Heart left ventricle (tissue), 13 donors: ENCODE results near the gene MAN2B2.
"Not testable (repeated sequence)": the region's sequence is repeated elsewhere in the genome, so short reads cannot be mapped to it uniquely, and the experiment has no call there.

Experiments used
- POLR2A ChIP-seq, 2 donors: fragments of 450-650 bp; IDR thresholded peaks; one replicate each; pipeline ENCODE4 v1.6.1; 2017; ENCODE audit warnings: antibody characterized with exemption in 2 of 2, mild to moderate bottlenecking in 2 of 2, moderate library complexity in 2 of 2
- TF ChIP-seq, protein P1 (sequence below), 12 donors: fragments of 200-600 bp; sonication (generic) in 4 of 12; IDR thresholded peaks; one replicate each; pipeline versions ENCODE4 v1.5.0 to v1.8.0; 2018 to 2022; ENCODE audit warnings: antibody characterized with exemption in 12 of 12, mild to moderate bottlenecking in 5 of 12
- donor health status: ischemic (EF 13 %, LVEDD 7.1; RV severe dilation, severe dysfunction).
- donor health status: DM: no; HTN: yes; CAD: no.
- donor health status: DM: no; HTN: no; CAD: no.
- donor health status: ischemic (EF 25% LVEDD 6.9; RV normal size, moderate dysfunction).
- donor health status: ischemic (EF 25% LVEDD 5.7; RV mildly dilated, moderate dysfunction).
- donor health status: ischemic (EF 35%, LVEDD 5.7; RV mildly dilated, moderate dysfunction).
- donor health status: nonischemic (EF 11% LVEDD 7.7; RV severe dilation, severe dysfunction).
- donor health status: DM: yes; HTN: yes; CAD: no.
- donor health status: PGD.
- donor health status: ischemic (EF 29% LVEDD 5.4; RV normal size, mild dysfunction).
- donor health status: nonischemic (EF 23%, LVEDD 6.1; RV moderate dilation, normal function).

DNA sequence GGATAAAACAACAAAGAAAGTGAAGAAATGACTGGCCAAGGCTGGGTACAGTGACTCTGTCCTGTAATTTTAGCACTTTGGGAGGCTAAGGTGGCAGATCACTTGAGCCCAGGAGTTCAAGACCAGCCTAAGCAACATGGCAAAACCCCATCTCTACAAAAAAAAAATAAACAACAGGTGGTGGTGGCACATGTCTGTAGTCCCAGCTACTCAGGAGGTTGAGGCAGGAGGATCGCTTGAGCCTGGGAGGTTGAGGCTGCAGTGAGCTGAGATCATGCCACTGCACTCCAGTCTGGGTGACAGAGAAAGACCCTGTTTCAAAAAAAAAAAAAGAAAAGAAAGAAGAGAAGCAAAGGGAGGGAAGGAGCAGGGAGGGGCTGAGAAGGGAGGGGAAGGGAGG is 53.5 kb downstream of the MAN2B2 start:
- not testable (repeated sequence) for TF ChIP-seq POLR2A (IDR thresholded peaks at IDR 0.05)
- TF ChIP-seq, protein P1, sequence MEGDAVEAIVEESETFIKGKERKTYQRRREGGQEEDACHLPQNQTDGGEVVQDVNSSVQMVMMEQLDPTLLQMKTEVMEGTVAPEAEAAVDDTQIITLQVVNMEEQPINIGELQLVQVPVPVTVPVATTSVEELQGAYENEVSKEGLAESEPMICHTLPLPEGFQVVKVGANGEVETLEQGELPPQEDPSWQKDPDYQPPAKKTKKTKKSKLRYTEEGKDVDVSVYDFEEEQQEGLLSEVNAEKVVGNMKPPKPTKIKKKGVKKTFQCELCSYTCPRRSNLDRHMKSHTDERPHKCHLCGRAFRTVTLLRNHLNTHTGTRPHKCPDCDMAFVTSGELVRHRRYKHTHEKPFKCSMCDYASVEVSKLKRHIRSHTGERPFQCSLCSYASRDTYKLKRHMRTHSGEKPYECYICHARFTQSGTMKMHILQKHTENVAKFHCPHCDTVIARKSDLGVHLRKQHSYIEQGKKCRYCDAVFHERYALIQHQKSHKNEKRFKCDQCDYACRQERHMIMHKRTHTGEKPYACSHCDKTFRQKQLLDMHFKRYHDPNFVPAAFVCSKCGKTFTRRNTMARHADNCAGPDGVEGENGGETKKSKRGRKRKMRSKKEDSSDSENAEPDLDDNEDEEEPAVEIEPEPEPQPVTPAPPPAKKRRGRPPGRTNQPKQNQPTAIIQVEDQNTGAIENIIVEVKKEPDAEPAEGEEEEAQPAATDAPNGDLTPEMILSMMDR (IDR thresholded peaks at IDR 0.05), result not testable (repeated sequence)
